Spleen (tissue), 7 donors: ENCODE measurements around the gene RPP40.

Source experiments
- POLR2A ChIP-seq, 3 donors: fragments of 450-650 bp; IDR thresholded peaks; one replicate each; pipeline ENCODE4 v1.5.1; 2017; ENCODE audit warnings: antibody characterized with exemption in 3 of 3, mild to moderate bottlenecking in 1 of 3
- TF ChIP-seq, protein P1 (sequence below), 11 experiments: fragments of 200-600 bp in 7 of 11; fragments of 450-650 bp in 4 of 11; sonication (generic) in 4 of 11; IDR thresholded peaks in 8 of 11; conservative IDR thresholded peaks in 3 of 11; 1 replicate in 7 of 11; 2 replicates in 4 of 11; pipeline versions ENCODE4 v1.4.0 to v1.8.0; 2016 to 2021; ENCODE audit warnings: antibody characterized with exemption in 11 of 11, inconsistent platforms in 4 of 11, mild to moderate bottlenecking in 1 of 11
- donor health status: DM: no; HTN: no; CAD: no; lungs with moderate emphysema.
- donor health status: DM: no; HTN: no; CAD: no.
- donor health status: DM: no; HTN: no; CAD: no.

DNA sequence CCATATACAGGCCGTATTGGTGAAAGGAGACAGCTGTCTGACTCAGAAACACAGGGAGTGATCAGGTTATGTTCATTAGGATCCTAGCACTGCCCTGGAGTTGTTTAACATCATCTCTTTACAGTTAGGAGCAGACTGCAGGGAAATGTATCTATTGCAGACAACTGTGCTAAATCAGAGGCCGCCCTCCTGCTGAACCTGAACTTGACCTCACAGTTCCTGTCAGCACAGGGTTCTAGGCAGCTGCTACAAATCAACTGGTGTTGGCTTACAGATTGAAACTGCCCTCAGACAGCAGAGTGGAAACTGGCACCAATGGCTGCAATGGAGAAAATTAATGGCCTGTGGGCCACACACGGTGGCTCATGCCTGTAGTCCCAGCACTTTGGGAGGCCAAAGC is 3.7 kb upstream of the RPP40 start:
- TF ChIP-seq, protein P1, sequence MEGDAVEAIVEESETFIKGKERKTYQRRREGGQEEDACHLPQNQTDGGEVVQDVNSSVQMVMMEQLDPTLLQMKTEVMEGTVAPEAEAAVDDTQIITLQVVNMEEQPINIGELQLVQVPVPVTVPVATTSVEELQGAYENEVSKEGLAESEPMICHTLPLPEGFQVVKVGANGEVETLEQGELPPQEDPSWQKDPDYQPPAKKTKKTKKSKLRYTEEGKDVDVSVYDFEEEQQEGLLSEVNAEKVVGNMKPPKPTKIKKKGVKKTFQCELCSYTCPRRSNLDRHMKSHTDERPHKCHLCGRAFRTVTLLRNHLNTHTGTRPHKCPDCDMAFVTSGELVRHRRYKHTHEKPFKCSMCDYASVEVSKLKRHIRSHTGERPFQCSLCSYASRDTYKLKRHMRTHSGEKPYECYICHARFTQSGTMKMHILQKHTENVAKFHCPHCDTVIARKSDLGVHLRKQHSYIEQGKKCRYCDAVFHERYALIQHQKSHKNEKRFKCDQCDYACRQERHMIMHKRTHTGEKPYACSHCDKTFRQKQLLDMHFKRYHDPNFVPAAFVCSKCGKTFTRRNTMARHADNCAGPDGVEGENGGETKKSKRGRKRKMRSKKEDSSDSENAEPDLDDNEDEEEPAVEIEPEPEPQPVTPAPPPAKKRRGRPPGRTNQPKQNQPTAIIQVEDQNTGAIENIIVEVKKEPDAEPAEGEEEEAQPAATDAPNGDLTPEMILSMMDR (IDR thresholded peaks at IDR 0.05 in 8 of 11, conservative IDR thresholded peaks at IDR 0.05 in 3 of 11) = no peak
- TF ChIP-seq POLR2A (IDR thresholded peaks at IDR 0.05) = no peak
